ENCODE data around the gene SLC39A1. TPM values are rescaled to one million over a fixed set of nuclear protein-coding genes. Genes with fewer than 3 reads are reported as not detected.

Gene SLC39A1
- total RNA-seq, 1 donor from 2014 or later, result 108 TPM

GRCh38 chr1:153939476-153939875 lies 23.9 kb downstream of the SLC39A1 start:
- H3K27me3 ChIP-seq (ENCODE audit: control insufficient read depth, insufficient read depth, low read length), result no peaks in the 10 kb centered on the region
- DNase-seq (ENCODE audit: low read depth) (no peak), FAIRE-seq (no peak)
- no peak overlapping the region for H3K4me3 ChIP-seq (ENCODE audit: low read depth, low read length)
- TF ChIP-seq, protein P1, sequence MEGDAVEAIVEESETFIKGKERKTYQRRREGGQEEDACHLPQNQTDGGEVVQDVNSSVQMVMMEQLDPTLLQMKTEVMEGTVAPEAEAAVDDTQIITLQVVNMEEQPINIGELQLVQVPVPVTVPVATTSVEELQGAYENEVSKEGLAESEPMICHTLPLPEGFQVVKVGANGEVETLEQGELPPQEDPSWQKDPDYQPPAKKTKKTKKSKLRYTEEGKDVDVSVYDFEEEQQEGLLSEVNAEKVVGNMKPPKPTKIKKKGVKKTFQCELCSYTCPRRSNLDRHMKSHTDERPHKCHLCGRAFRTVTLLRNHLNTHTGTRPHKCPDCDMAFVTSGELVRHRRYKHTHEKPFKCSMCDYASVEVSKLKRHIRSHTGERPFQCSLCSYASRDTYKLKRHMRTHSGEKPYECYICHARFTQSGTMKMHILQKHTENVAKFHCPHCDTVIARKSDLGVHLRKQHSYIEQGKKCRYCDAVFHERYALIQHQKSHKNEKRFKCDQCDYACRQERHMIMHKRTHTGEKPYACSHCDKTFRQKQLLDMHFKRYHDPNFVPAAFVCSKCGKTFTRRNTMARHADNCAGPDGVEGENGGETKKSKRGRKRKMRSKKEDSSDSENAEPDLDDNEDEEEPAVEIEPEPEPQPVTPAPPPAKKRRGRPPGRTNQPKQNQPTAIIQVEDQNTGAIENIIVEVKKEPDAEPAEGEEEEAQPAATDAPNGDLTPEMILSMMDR (IDR thresholded peaks at IDR 0.05; ENCODE audit: insufficient read depth, low read length, severe bottlenecking), result no peak
- peaks cover 36% of the 10 kb centered on the region for H3K36me3 ChIP-seq (ENCODE audit: control insufficient read depth, insufficient read depth, low read length)

GRCh38 chr1:153938996-153939395 lies 24.3 kb downstream of the SLC39A1 start:
- TF ChIP-seq, protein P1 (IDR thresholded peaks at IDR 0.05; ENCODE audit: insufficient read depth, low read length, severe bottlenecking), result no peak
- FAIRE-seq (no peak), DNase-seq (ENCODE audit: low read depth) (no peak)
- Histone ChIP-seq H3K4me3 (ENCODE audit: low read depth, low read length) (no peak overlapping the region), H3K36me3 (ENCODE audit: control insufficient read depth, insufficient read depth, low read length) (peaks cover 36% of the 10 kb centered on the region), H3K27me3 (ENCODE audit: control insufficient read depth, insufficient read depth, low read length) (no peaks in the 10 kb centered on the region)

- Histone ChIP-seq H3K4me3 (ENCODE audit: low read depth, low read length) (no peak overlapping the region), H3K27me3 (ENCODE audit: control insufficient read depth, insufficient read depth, low read length) (no peaks in the 10 kb centered on the region), H3K36me3 (ENCODE audit: control insufficient read depth, insufficient read depth, low read length) (peaks cover 36% of the 10 kb centered on the region)
- TF ChIP-seq, protein P1 (IDR thresholded peaks at IDR 0.05; ENCODE audit: insufficient read depth, low read length, severe bottlenecking), result no peak
- FAIRE-seq (no peak), DNase-seq (ENCODE audit: low read depth) (no peak)
Measured at GRCh38 chr1:153937331-153937730, 26.0 kb downstream of the SLC39A1 start.

- Histone ChIP-seq H3K36me3 (ENCODE audit: control insufficient read depth, insufficient read depth, low read length) (peaks cover 34% of the 10 kb centered on the region), H3K27me3 (ENCODE audit: control insufficient read depth, insufficient read depth, low read length) (no peaks in the 10 kb centered on the region), H3K4me3 (ENCODE audit: low read depth, low read length) (no peak overlapping the region)
- DNase-seq (ENCODE audit: low read depth), result no peak
- TF ChIP-seq, protein P1 (IDR thresholded peaks at IDR 0.05; ENCODE audit: insufficient read depth, low read length, severe bottlenecking), result no peak
- no peak for FAIRE-seq
Measured at GRCh38 chr1:153936011-153936802, 27.1 kb downstream of the SLC39A1 start.

DNA sequence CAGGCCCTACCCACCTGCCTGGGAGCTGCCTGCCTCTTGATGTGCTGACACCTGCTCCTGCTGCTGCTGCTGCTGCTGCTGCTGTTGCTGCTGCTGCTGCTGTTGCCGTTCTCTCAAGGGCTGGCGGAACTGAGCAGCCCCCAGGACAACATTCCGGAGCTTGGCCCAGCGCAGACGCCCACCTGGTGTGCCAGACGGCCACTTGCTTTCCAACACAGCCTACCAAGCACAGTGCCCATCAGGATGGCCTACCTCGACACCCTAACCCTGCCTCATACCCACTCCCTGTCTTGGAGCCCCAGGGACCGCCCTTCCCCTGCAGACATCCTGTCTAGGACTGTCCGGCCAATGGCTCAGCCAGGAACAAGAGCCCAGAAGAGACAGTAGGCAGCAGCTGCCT lies 28.6 kb downstream of the SLC39A1 start:
- TF ChIP-seq, protein P1 (IDR thresholded peaks at IDR 0.05; ENCODE audit: insufficient read depth, low read length, severe bottlenecking), result no peak
- FAIRE-seq (no peak), DNase-seq (ENCODE audit: low read depth) (no peak)
- Histone ChIP-seq H3K36me3 (ENCODE audit: control insufficient read depth, insufficient read depth, low read length) (peaks cover 35% of the 10 kb centered on the region), H3K4me3 (ENCODE audit: low read depth, low read length) (no peak overlapping the region), H3K27me3 (ENCODE audit: control insufficient read depth, insufficient read depth, low read length) (no peaks in the 10 kb centered on the region)

- FAIRE-seq (no peak), DNase-seq (ENCODE audit: low read depth) (no peak)
- Histone ChIP-seq H3K4me3 (ENCODE audit: low read depth, low read length) (no peak overlapping the region), H3K36me3 (ENCODE audit: control insufficient read depth, insufficient read depth, low read length) (peaks cover 34% of the 10 kb centered on the region), H3K27me3 (ENCODE audit: control insufficient read depth, insufficient read depth, low read length) (no peaks in the 10 kb centered on the region)
- TF ChIP-seq, protein P1 (IDR thresholded peaks at IDR 0.05; ENCODE audit: insufficient read depth, low read length, severe bottlenecking), result no peak
Measured at GRCh38 chr1:153933955-153934354, 29.4 kb downstream of the SLC39A1 start.

All from bronchial epithelial cell (primary cell).